ENCODE results near the gene AARS2. TPM values are rescaled to one million over a fixed set of nuclear protein-coding genes. Genes with fewer than 3 reads are reported as not detected.
"Not testable (repeated sequence)": the region's sequence is repeated elsewhere in the genome, so short reads cannot be mapped to it uniquely, and the experiment has no call there.

The AARS2 gene
- 17.4 and 20.2 TPM in 2 replicates for total RNA-seq (2014; rRNA removed; shearing (Covaris generic))
- 9.1 and 11.1 TPM in 2 replicates for polyA plus RNA-seq (2015; cell fraction: cytosol; rRNA removed)
- 25.4 and 27.1 TPM in 2 replicates for polyA plus RNA-seq (2015; cell fraction: nucleus; rRNA removed)

DNA sequence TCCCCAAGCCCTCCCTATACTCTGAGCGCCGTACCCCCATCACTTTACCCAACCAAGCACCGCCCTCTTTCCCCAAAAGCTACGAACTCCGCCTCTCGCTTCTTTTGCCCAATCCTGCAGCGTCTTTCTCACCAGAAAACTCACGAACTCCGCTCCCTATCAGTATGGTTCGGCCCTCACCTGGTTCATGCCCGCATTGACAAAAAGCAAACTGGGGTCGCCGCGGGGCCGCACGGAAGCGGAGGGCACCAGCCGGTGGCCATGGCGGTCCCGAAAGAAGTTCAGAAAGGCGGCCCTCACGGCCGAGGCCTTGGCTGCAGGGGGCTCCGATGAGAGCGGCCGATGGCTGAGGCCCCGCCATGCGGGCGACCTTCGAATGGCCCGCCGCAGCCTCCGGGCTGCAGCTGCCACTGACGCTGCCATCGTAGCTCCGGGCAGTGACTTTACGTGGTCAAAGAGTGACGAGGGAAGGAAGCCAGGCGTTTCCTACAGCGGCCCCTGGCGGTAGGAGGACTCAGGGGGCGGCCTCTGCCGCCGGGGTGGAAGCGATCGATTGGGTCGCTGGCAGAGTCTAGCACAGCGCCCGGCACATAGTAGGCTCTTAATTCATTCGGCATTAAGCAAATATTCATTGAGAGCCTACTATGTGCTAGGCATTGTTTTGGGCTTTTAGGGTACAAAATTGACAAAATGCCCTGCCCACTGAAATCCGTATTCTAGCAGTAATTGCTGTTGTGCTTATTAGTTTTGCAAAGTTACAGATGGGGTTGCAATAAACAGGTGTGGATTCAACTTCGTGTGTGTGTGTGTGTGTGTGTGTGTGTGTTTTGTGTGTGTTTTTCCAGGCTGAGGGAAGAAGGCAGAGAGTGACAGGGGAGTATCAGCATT lies at the start of gene AARS2:
Gene AARS2, minus strand, starts transcription at position 447 of the 888 bp plus-strand sequence. Its CDS starts 24 bp downstream, at position 423.
- peak; percentile 73 for DNase-seq (ENCODE audit: low read depth)

DNA sequence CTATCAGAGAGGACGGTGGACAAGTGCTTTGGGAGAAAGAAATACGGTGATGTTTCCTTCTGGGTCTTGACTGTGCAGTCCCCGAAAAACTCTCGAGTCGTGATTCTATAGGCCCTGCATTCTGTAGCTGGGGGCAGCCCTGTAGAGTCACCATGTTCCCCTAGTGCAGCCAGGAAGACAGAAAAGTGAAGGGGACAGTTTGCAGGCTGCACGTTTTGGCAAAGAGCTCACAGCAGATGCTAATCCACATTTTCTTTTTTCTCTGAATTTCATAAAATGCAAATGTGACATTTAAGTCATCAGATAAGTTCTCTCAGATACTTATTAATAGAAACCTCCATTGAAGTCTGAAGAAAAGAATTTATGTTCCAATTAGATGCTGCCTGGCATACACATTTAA lies 48.8 kb upstream of the AARS2 start:
- no peak for DNase-seq (ENCODE audit: low read depth)

DNA sequence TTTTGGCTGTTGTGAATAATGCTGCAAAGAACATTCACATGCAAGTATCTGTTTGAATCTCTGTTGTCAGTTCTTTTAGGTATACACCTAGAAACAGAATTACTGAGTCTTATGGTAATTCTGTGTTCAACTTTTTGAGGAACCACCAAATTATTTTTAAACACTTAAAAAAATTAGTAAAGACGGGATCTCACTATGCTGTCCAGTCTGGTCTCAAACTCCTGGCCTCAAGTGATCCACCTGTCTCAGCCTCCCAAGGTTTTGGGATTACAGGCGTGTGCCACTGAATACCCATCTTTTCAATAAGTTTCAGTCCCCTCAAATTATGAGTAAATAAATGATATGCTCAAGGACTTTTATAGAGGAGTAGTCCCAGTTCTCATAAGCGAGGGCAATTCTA lies 46.8 kb upstream of the AARS2 start:
- no peak for DNase-seq (ENCODE audit: low read depth)

DNA sequence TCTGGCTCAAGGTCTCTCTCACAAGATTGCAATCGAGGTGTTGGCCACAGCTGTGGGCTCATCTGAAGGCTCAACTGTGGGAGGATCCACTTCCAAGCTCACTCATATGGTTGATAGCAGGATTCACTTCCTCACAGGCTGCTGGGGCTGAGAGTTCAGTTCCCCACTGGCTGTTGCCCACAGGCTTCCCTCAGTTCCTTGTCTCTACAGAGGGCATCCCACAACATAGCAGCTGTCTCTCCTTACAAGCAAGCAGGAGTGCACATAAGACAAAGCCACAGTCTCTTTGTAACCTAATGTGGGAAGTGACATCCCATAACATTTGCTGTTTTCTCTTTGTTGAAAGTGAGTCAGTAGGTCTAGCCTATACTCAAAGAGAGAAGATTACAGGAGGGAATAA lies 43.3 kb upstream of the AARS2 start:
- DNase-seq (ENCODE audit: low read depth), result no peak

DNA sequence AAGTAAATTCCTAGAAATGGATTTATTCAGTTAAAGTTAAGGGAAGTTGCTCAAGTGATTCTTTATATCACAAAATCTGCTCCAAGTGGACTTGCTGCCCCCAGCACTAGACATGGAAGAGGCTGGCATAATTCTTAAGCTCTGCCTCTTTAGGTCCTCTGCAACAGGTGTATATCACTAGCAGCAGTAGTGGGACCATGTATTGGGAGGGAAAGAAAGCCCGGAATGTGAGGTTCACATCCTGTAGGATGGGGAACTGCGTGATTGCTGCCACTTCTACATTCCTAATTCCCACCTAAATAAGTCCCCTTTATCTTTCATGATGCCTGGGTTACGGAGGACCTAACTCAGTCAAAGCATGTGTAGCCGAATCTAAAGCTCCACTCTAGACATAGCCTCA lies 42.5 kb upstream of the AARS2 start:
- no peak for DNase-seq (ENCODE audit: low read depth)

DNA sequence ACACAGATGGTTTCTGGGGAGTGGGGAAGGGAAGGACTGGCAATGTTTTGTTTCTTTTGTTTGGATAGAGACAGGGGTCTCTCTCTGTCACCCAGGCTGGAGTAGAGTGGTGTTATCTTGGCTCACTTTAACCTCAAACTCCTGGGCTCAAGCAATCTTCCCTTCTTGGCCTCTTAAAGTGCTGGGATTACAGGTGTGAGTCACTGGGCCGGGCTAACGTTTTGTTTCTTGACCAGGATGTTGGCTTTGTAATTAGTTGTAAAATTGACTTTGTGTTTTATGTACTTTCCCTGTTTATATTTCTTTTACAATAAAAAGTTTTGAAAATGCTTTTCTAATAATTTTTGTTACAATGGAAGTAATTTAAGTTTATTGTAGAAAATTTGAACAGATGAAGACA lies 40.2 kb upstream of the AARS2 start:
- DNase-seq (ENCODE audit: low read depth), result peak; percentile 40

DNA sequence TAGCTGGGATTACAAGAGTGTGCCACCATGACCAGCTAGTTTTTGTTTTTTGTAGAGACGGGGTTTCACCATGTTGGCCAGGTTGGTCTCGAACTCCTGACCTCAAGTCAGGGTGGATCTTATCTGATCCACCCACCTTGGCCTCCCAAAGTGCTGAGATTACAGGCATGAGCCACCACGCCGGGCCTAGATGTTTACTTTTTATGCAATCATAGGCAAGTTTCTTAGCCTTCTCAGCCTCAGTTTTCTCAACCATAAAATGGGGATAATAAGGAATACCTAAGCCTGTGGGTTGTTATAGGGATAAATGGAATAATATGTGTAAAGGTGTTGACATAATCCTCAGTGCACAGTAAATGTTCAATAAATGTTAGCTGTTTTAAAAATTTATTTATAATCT lies 39.1 kb upstream of the AARS2 start:
- no peak for DNase-seq (ENCODE audit: low read depth)

DNA sequence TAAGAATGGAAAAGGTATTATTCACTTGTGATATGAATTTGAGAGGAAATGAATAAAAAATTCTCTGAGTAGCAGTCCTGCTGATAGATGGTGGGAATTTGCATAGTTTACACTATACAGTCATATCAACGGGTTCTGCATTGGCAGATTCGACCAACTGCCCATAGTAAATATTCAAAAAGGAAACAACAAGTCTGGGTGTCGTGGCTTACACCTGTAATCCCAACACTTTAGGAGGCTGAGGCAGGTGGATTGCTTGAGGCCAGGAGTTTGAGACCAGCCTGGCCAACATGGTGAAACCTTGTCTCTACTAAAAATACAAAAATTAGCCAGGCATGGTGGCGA lies 37.5 kb upstream of the AARS2 start:
- DNase-seq (ENCODE audit: low read depth), result not testable (repeated sequence)

DNA sequence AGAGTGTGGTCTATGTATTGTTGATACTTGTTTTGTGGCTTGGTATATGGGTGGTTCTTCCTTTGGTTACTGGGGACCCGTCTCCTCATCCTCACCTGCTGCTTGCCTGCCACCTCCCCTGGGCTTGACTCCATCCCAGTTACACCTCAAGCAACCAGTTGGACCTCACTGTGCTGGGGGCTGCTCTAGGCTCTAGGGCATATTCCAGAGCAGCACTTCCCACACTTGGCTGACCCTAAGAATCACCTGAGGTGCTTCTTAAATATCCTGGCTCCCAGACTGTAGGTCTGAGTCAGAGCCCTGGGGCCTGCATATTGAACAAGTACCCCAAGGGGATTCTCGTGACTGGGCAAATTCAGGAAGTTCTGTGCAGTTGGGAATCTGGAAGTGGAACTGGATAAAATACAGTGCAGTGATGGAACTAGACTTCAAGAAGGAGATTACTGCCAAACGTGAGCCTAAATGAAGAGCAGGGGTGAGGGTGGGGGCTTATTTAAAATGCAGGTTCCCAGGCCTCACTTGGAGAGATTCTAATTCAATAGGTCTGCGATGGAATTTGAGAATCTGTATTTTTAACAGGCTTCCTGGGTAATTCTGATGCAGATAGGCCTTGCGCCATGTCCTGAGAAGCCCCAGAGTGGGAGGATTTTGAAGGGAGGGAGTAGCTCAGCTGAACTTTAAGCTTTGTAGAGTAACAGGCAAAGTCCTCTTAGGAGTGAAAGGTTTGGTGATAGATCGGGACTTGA lies 36.9 kb upstream of the AARS2 start:
- no peak for DNase-seq (ENCODE audit: low read depth)

DNA sequence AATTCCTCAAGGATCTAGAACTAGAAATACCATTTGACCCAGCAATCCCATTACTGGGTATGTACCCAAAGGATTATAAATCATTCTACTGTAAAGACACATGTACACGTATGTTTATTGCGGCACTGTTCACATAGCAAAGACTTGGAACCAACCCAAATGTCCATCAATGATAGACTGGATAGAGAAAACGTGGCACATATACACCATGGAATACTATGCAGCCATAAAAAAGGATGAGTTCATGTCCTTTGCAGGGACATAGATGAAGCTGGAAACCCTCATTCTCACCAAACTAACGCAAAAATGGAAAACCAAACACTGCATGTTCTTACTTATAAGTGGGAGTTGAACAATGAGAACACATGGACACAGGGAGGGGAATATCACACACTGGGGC lies 33.7 kb upstream of the AARS2 start:
- DNase-seq (ENCODE audit: low read depth), result not testable (repeated sequence)

DNA sequence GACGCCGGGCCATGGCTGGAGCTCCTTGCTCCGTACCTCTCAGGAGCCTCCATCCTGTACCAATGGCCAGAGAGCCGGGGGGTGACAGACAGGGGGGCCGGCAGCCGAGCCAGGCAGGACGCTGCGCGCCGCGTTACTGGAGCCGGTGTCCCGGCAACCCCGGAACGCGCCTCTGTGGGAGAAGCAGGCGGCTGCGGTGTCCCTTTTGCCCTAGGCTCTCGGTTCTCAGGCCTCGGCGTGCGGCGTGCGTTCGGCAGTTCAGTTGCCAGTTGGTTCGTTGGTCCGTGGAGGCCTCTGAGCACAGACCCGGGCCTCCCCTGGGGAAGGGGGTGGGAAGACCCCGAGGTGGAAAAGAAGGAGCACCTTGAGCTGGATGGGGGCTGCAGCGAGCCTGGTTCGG lies 29.3 kb upstream of the AARS2 start, which contains the start of gene SPATS1:
Gene SPATS1, plus strand, starts transcription at position 162 of the 400 bp plus-strand sequence. CDS start 446 bp downstream, outside the sequence.
- DNase-seq (ENCODE audit: low read depth), result no peak

DNA sequence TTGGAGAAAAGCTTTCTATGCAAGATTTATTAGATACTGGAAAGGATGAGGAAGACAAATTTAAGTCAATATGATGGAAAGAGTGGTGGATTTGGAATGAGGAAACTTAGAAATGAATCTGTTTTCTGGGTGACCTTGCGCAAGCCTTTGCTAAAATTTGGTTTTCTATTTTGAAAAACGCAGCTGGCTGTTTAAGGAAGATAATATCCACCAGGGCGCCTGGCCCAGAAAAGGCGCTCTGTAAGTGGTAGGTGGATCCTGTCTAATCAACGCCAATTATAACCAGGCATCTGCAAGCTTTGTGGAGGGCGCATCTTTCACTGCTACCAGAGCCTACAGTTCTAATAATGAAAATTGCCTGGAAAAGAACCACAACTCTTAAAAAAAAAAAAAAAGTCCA lies 28.9 kb upstream of the AARS2 start:
- DNase-seq (ENCODE audit: low read depth), result no peak

DNA sequence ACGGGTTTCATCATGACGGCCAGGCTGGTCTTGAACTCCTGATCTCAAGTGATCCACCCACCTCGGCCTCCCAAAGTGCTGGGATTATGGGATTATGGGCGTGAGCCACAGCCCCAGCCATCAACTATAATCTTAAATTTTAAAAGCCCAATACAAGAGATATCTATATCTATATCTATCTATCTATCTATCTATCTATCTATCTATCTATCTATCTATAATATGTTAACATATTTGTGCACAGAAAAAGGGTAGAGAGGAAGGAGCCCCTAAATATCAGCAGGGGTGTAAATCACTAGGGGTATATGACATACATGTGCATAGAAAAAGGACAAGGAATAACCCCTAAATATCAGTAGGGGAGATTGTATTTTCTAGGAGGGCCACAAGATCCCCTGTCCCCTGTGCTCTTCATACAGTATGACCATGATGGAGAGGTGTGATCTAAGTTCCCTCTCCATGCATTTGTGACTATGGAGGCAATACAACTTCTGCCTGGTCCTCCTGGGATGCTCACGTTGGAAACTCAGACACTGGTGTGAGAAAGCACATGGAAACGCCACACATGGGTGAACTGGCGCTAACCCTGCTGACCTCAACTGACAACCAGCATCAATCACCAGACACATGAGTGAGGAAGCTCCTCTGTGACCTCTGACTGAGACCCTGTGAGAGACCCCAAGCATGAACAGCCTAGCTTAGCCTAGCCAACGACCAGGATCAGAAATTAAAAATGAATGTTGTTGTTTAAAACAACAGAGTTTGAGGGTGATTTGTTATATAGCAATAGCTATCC lies 28.1 kb upstream of the AARS2 start:
- DNase-seq (ENCODE audit: low read depth), result no peak

DNA sequence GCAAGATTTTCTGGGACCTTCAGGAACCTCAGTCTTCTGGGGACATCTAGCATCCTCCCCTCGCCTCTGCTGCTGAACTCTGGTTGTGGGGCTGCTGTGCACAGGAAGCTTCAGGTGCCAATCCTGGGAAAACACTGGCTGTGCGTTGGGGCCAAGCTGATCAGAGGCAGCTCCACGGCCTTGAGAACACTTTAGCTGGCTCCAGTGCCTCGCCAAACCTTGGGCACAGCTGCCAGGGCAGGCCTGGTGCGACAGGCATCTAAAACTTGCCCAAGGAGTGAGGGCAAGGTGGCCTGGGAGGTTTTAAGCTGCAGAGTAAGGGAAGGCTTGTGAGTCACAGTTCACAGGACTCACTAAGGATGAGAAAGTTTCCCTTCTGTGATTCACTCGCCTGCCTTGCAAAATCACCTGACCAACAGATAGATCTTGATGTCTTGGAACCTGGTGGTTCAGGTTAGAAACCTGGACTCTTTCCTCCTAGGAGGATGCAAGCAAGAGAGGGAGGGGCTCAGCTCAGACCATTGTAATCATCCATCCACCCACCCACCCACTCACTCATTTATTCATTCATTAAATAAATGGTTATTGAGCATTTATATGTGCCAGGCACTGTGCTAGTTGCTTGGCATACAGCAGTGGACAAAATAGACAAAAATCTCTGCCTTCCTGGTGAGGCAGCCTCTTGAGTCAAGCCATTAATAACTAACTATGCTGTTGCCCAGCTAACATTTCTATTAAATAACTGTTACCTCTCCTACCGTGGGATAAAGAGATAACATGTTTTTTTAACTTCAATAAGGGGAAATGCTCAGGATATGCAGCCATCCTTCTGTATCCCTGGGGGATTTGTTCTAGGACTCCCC lies 26.8 kb upstream of the AARS2 start:
- DNase-seq (ENCODE audit: low read depth), result peak; percentile 78

DNA sequence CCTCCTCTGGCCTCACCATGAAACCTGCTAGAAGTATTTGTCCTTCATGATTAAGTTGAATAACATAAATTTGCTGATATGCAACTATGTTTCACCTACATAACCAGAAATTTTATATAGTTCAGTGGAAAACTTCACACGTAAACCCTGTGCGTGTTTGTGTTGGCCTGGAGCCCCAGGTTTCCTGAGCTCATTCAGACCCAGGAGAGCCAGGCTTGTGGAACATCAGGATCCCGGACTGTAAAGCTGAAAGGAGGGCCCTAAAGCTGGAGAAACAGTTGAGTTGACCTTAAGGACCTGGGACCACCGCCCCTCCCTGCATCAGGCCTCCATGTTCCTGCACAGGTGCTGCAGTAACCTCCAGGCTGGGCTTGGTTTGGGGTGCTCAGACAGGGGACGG lies 26.2 kb upstream of the AARS2 start:
- no peak for DNase-seq (ENCODE audit: low read depth)

DNA sequence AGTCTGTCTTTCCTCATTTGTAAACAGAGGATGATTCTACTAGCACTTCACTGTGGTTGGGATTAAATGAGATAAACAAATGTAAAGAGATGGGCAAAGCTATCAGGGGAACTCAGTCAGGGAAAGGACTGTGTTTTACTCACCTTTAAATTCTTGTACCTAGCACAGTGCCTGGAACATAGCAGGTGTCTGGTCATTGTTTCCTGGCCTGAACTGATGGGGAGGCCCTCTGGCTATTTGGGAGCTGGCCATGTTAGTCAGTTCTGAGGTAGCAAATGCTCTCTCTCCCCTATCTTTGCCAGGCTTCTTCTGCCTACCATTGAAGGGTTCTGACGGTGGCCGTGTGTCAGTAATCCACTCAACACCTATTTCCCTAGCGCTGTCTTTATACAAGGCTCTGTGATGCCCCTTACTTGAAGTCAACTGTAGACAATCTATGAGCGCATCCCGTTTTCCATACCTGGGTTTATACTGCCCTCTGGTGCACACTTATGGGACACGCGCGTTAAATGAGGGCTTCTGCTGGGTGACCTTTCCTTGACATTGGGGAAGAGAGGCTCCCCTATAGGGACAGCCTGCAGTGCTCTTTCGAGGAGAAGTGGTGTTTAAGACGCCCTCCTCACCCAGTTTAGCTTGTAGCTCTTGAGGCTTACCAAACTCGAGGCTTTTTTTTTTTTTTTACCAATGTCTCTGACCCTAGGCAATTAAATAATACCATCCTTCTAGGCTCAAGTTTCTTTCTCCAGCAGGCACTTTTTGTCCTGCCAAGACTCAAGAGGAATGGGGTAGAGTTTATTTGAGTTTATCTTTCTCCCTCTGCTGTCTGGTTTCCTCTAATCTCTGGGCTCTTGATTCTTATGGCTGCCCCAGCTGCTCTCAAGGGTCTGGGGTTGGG lies 25.3 kb upstream of the AARS2 start:
- DNase-seq (ENCODE audit: low read depth), result peak; percentile 59

DNA sequence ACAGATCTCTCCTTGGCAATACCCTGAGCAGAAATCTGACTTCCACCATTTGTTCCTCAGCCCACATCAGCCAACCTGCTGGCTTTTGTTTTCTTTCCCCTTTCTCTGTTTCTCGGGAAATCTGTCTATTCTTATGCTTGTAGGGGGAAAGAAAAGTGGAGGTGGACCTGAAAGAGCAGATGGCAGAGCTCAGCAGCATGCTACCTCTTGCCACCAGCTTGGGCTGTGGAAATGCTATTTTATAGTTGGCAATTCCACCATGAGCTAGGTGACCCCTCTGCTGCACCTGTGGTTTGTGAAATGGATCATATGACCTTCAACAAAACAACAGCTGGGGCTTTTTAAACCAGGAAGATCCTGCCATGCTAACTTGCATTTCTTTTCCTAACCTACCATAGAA lies 22.5 kb upstream of the AARS2 start:
- DNase-seq (ENCODE audit: low read depth), result no peak

DNA sequence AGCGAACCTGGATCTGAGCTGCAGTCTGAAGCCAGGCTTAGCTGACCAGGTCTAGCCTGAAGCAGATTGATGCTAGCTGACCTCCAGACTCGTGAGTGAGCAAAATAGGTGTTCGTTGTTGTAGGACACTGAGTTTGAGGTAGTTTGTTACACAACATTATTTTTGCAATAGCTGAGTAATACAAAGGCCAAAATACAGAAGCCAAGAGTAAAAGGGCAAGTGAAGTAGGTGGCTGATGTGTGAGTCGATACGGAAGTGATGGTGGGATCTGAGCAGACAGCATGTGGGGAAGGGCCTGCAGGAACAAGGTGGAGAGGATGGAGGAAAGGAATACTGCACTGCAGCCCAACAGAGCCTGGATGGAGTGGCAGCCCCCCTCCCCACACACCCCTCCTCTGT lies 20.8 kb upstream of the AARS2 start:
- no peak for DNase-seq (ENCODE audit: low read depth)

DNA sequence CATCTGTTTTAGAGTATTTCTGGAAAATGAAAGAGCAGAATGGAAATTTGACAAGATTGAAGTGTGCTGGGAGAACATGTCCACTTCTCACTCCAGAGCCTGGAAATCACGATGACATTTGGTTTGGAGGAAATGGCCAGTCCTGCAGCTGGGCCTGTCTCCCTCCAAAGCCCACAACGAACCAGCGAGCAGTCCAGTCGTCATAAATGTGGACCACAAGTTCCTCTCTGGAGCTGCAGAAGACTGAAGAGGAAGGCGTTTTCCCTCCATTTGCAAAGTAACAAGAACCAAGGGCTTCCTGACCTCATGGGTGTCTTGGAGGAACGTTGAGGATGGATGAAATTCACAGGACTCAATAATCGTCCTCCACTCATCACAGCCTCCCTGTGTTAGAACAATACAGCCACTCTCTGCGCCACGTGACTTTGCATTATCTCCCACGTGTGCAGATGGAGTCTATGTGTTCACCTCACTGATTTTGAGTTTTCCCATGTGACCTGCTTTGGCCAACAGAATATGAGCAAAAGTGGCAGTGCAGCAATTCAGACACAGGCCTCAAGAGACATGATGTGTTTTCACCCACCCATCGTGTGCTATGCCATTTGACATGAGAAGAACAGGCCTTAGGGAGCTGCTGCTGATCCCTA lies 20.2 kb upstream of the AARS2 start:
- no peak for DNase-seq (ENCODE audit: low read depth)
